Stimulated activated CD4-positive, alpha-beta T cell treated with anti-CD3 and anti-CD28 coated beads, Interleukin-1b, Interleukin-23, amount 100 ng/mL, for 24 hours (primary cell): ENCODE measurements around the gene MEF2D.
A peak's percentile ranks its signal among the peaks of the same experiment; 100 is the strongest.

Experiments used
- DNase-seq, 4 experiments: peaks; one replicate each; pipeline ENCODE4 v3.0.0-alpha.2; 2020; ENCODE audit warnings: low read depth in 4 of 4, low spot score in 1 of 4

The MEF2D gene

GRCh38 chr1:156471496-156472490 lies 28.8 kb downstream of the MEF2D start:
- DNase-seq, result no peak

- no peak for DNase-seq
Observed at GRCh38 chr1:156470473-156470872, 30.1 kb downstream of the MEF2D start.

GRCh38 chr1:156468693-156469345 lies 31.8 kb downstream of the MEF2D start:
- no peak for DNase-seq

- DNase-seq, result no peak
Observed at GRCh38 chr1:156467906-156468305, 32.7 kb downstream of the MEF2D start.

- DNase-seq, result no peak
Observed at GRCh38 chr1:156467385-156467784, 33.2 kb downstream of the MEF2D start.

GRCh38 chr1:156465747-156466365 lies 34.7 kb downstream of the MEF2D start:
- DNase-seq, result no peak

- no peak for DNase-seq
Observed at GRCh38 chr1:156464825-156465452, 35.6 kb downstream of the MEF2D start.

GRCh38 chr1:156464335-156464734 lies 36.2 kb downstream of the MEF2D start:
- DNase-seq, result no peak

- no peak for DNase-seq
Observed at GRCh38 chr1:156463874-156464273, 36.7 kb downstream of the MEF2D start.

- no peak for DNase-seq
Observed at GRCh38 chr1:156462954-156463795, 37.4 kb downstream of the MEF2D start.

GRCh38 chr1:156461781-156462647 lies 38.6 kb downstream of the MEF2D start:
- DNase-seq, result no peak

GRCh38 chr1:156461109-156461508 lies 39.5 kb downstream of the MEF2D start:
- no peak for DNase-seq

- DNase-seq, result no peak
Observed at GRCh38 chr1:156460525-156460924, 40.0 kb downstream of the MEF2D start.

GRCh38 chr1:156458181-156458503 lies 42.4 kb downstream of the MEF2D start:
- DNase-seq, result no peak

- DNase-seq, result peak; percentile 90 to 97 (median 92)
Observed at GRCh38 chr1:156456625-156457465, 43.7 kb downstream of the MEF2D start.

- DNase-seq, result no peak
Observed at GRCh38 chr1:156455362-156455761, 45.2 kb downstream of the MEF2D start.

GRCh38 chr1:156452907-156453306 lies 47.7 kb downstream of the MEF2D start:
- no peak for DNase-seq

GRCh38 chr1:156451505-156452160 lies 48.9 kb downstream of the MEF2D start:
- no peak for DNase-seq
